CD14-positive monocyte (primary cell): ENCODE data around the gene DEGS2. TPM values are rescaled to one million over a fixed set of nuclear protein-coding genes. Genes with fewer than 3 reads are reported as not detected.

Experiments
- DNase-seq, 3 donors: peaks; one replicate each; pipeline ENCODE4 v3.0.0-alpha.2; 2011 to 2022
- H2AFZ ChIP-seq: 2 replicates; pipeline ENCODE4 v1.6.0; 2012; ENCODE audit warnings: mild to moderate bottlenecking, low read depth, low read length, inconsistent platforms; ENCODE audit not compliant: insufficient read depth, poor library complexity, severe bottlenecking
- H3K27ac ChIP-seq, 2 donors: 1 replicate in 1 of 2; 2 replicates in 1 of 2; pipeline ENCODE4 v1.5.1; 2012 to 2013; ENCODE audit warnings: low read length in 2 of 2, control low read depth in 1 of 2, inconsistent platforms in 1 of 2, low read depth in 1 of 2, mild to moderate bottlenecking in 1 of 2
- H3K27me3 ChIP-seq, 2 donors: one replicate each; pipeline versions ENCODE4 v1.6.0 to v1.6.1; 2011 to 2013; ENCODE audit warnings: low read length in 2 of 2; ENCODE audit not compliant: control insufficient read depth in 2 of 2, insufficient read depth in 2 of 2
- H3K36me3 ChIP-seq, 2 donors: replicated peaks in 1 of 2; 1 replicate in 1 of 2; 2 replicates in 1 of 2; pipeline versions ENCODE4 v1.5.1 to v1.6.1; 2012 to 2013; ENCODE audit warnings: low read length in 2 of 2, control low read depth in 1 of 2, inconsistent platforms in 1 of 2, mild to moderate bottlenecking in 1 of 2; ENCODE audit not compliant: insufficient read depth in 2 of 2, control insufficient read depth in 1 of 2
- H3K4me1 ChIP-seq, 2 donors: 1 replicate in 1 of 2; 2 replicates in 1 of 2; pipeline versions ENCODE4 v1.5.1 to v1.6.1; 2012 to 2013; ENCODE audit warnings: low read length in 2 of 2, control low read depth in 1 of 2, inconsistent platforms in 1 of 2, mild to moderate bottlenecking in 1 of 2, moderate library complexity in 1 of 2; ENCODE audit not compliant: insufficient read depth in 2 of 2, control insufficient read depth in 1 of 2
- H3K4me2 ChIP-seq: replicated peaks from 2 replicates; pipeline ENCODE3; 2012; ENCODE audit warnings: low read length, moderate library complexity, mild to moderate bottlenecking; ENCODE audit not compliant: poor library complexity, severe bottlenecking; ENCODE audit errors: extremely low read depth
- H3K4me3 ChIP-seq, 3 experiments: fragments of 200-600 bp in 1 of 3; sonication (generic) in 1 of 3; replicated peaks in 1 of 3; 1 replicate in 2 of 3; 2 replicates in 1 of 3; pipeline ENCODE4 v1.5.1; 2011 to 2013; ENCODE audit warnings: low read length in 3 of 3, mild to moderate bottlenecking in 3 of 3, control low read depth in 2 of 3, low read depth in 2 of 3, inconsistent platforms in 1 of 3, moderate library complexity in 1 of 3
- H3K79me2 ChIP-seq: 2 replicates; pipeline ENCODE4 v1.6.0; 2012; ENCODE audit warnings: mild to moderate bottlenecking, control low read depth, inconsistent platforms, low read length, moderate library complexity; ENCODE audit not compliant: insufficient read depth
- H3K9ac ChIP-seq: 2 replicates; pipeline ENCODE4 v1.6.0; 2017; ENCODE audit warnings: low read length, mild to moderate bottlenecking; ENCODE audit not compliant: insufficient read depth, poor library complexity, severe bottlenecking
- H3K9me3 ChIP-seq, 2 donors: replicated peaks in 1 of 2; 1 replicate in 1 of 2; 2 replicates in 1 of 2; pipeline versions ENCODE4 v1.5.1 to v1.6.1; 2012 to 2013; ENCODE audit warnings: low read length in 2 of 2, control low read depth in 1 of 2; ENCODE audit not compliant: control insufficient read depth in 1 of 2, insufficient read depth in 1 of 2
- H4K20me1 ChIP-seq: 2 replicates; pipeline ENCODE4 v1.6.0; 2012; ENCODE audit warnings: mild to moderate bottlenecking, low read length, control low read depth, moderate library complexity; ENCODE audit not compliant: insufficient read depth
- H3K27ac Mint-ChIP-seq, 7 donors: one replicate each; pipeline ENCODE4 v1.8.0; 2020; ENCODE audit warnings: mild to moderate bottlenecking in 7 of 7, mixed read lengths in 7 of 7, moderate library complexity in 6 of 7, inconsistent platforms in 2 of 7
- H3K27me3 Mint-ChIP-seq, 3 donors: one replicate each; pipeline ENCODE4 v1.8.0; 2021 to 2022; ENCODE audit warnings: low read depth in 3 of 3, mild to moderate bottlenecking in 3 of 3, mixed read lengths in 3 of 3, moderate library complexity in 3 of 3, inconsistent platforms in 1 of 3
- H3K36me3 Mint-ChIP-seq, 2 donors: one replicate each; pipeline ENCODE4 v1.8.0; 2020; ENCODE audit warnings: mixed read lengths in 2 of 2, inconsistent platforms in 1 of 2, mild to moderate bottlenecking in 1 of 2
- H3K4me1 Mint-ChIP-seq: one replicate; pipeline ENCODE4 v1.8.0; 2020; ENCODE audit warnings: mild to moderate bottlenecking, mixed read lengths
- H3K4me3 Mint-ChIP-seq, 2 donors: one replicate each; pipeline ENCODE4 v1.8.0; 2020; ENCODE audit warnings: mild to moderate bottlenecking in 2 of 2, mixed read lengths in 2 of 2, moderate library complexity in 1 of 2
- H3K9me3 Mint-ChIP-seq, 7 donors: one replicate each; pipeline ENCODE4 v1.8.0; 2020 to 2022; ENCODE audit warnings: mixed read lengths in 7 of 7, mild to moderate bottlenecking in 6 of 7, moderate library complexity in 6 of 7, inconsistent platforms in 2 of 7
- CTCF ChIP-seq: fragments of 200-600 bp; IDR thresholded peaks from one replicate; pipeline ENCODE4 v1.8.0; 2022; ENCODE audit warnings: antibody characterized with exemption, mild to moderate bottlenecking
- WGBS: methylation state at CpG from one replicate; pipeline ENCODE4 v1.1.5; 2013; ENCODE audit warnings: missing lambda C conversion rate; ENCODE audit not compliant: insufficient coverage; 5-methylcytosine and 5-hydroxymethylcytosine counted together
- intact Hi-C, 2 donors: fragments of 100-400 bp; cut with micrococcal nuclease; formaldehyde crosslinking; loops; one replicate each; pipeline versions ENCODE4 v1.15.0 to v1.15.1; 2023
- polyA plus RNA-seq, 3 donors: library from polyadenylated mRNA; depleted of rRNA in 1 of 3; unstranded in 2 of 3; stranded (reverse) in 1 of 3; fragments of 300-500 nt in 2 of 3; fragments of >200 nt in 1 of 3; fragmentation: Illumina TruSeq in 2 of 3; gene quantifications; 1 replicate in 2 of 3; 2 replicates in 1 of 3; pipeline ENCODE4 v1.2.3, GENCODE V29; 2012 to 2021

DEGS2 gene
- polyA plus RNA-seq, 3 donors, result 0.07 to 0.36 TPM; not detected in 1

- peaks cover 16 to 30% of the 10 kb centered on the region in 2 donors for H3K36me3 ChIP-seq
- Mint-ChIP-seq H3K4me1 (no peaks in the 10 kb centered on the region), H3K27me3 (peaks cover 0 to 2% (median 1%) of the 10 kb centered on the region in 3 donors), H3K4me3 (no peak overlapping the region), H3K36me3 (peaks cover 27 to 52% of the 10 kb centered on the region in 2 donors), H3K9me3 (no peaks in the 10 kb centered on the region), H3K27ac (no peak overlapping the region)
- no peak overlapping the region for H3K9ac ChIP-seq
- no peaks in the 10 kb centered on the region for H3K27me3 ChIP-seq
- H3K9me3 ChIP-seq, result no peaks in the 10 kb centered on the region
- TF ChIP-seq CTCF, result no peak
- WGBS, result 100% methylated on average over 5 of the region's 6 CpGs
- intact Hi-C loops, result no loop called here
- no peaks in the 10 kb centered on the region for H3K4me1 ChIP-seq
- no peak overlapping the region for H3K4me2 ChIP-seq
- H3K27ac ChIP-seq, result no peak overlapping the region
- no peak overlapping the region for H3K4me3 ChIP-seq
- no peak for DNase-seq
- H4K20me1 ChIP-seq, result peaks cover 6% of the 10 kb centered on the region
- no peak overlapping the region for H2AFZ ChIP-seq
- no peaks in the 10 kb centered on the region for H3K79me2 ChIP-seq
These were observed 44.2 kb downstream of the DEGS2 start for GRCh38 chr14:100115236-100115635.

GRCh38 chr14:100114109-100114765 lies 45.2 kb downstream of the DEGS2 start:
- intact Hi-C loops, result no loop called here
- peaks cover 0 to 1% (median 0%) of the 10 kb centered on the region in 3 donors for H3K27me3 Mint-ChIP-seq
- Histone ChIP-seq H3K9ac (no peak overlapping the region), H3K4me3 (no peak overlapping the region), H3K27ac (no peak overlapping the region), H3K36me3 (peaks cover 16 to 36% of the 10 kb centered on the region in 2 donors), H2AFZ (no peak overlapping the region), H3K27me3 (no peaks in the 10 kb centered on the region), H3K4me1 (no peaks in the 10 kb centered on the region), H3K9me3 (no peaks in the 10 kb centered on the region), H3K4me2 (no peak overlapping the region), H3K79me2 (peaks cover 1% of the 10 kb centered on the region), H4K20me1 (peaks cover 11% of the 10 kb centered on the region)
- no peak for TF ChIP-seq CTCF
- H3K9me3 Mint-ChIP-seq, result no peaks in the 10 kb centered on the region
- no peaks in the 10 kb centered on the region for H3K4me1 Mint-ChIP-seq
- peak overlapping the region in 2 of 7 donors; percentile 31 to 54 for H3K27ac Mint-ChIP-seq
- H3K36me3 Mint-ChIP-seq, result peaks cover 37 to 55% of the 10 kb centered on the region in 2 donors
- no peak overlapping the region for H3K4me3 Mint-ChIP-seq
- DNase-seq, result no peak
- WGBS, result 98% methylated on average over 12 of the region's 13 CpGs
